HG02852 (cell line): ENCODE results near the gene ELF3.
"Not testable (repeated sequence)": the region's sequence is repeated elsewhere in the genome, so short reads cannot be mapped to it uniquely, and the experiment has no call there.

Experiments used
- ATAC-seq: cut with Tn5 transposase; IDR thresholded peaks from one replicate; pipeline ENCODE4 v1.9.1; 2021; ENCODE audit warnings: mild to moderate bottlenecking, moderate library complexity; ENCODE audit not compliant: unreplicated experiment

The ELF3 gene

DNA sequence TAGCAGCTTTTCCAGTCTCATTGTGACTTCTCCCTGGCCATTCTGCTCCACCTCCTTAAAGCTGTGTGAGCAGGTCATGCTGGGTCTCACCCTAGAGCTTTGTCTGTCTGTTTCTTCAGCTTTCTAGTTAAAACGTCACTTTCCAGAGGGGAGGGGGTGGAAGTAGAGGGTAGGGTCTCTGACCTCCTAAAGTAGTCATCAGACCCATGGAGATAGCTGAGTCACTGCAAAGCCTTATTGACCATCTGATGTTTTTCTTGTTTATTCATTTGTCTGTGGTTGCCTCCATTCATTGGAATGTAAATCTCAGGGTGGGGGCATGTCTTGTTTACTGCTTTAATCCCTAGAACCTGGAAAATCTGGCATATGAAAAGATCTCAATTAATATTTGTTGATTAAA is 52.7 kb downstream of the ELF3 start:
- ATAC-seq: no peak

DNA sequence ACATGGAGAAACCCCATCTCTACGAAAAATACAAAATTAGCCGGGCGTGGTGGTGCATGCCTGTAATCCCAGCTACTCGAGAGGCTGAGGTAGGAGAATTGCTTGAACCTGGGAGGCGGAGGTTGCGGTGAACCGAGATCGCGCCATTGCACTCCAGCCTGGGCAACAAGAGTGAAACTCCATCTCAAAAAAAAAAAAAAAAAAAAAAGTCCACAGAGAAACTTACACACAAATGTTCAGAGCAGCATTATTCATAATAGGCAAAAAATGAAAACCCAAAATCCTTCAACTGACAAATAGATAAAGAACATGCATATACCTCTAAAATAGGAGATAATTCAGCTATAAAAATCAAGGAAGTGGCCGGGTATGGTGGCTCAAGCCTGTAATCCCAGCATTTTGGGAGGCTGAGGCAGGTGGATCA is 54.5 kb downstream of the ELF3 start:
- ATAC-seq: not testable (repeated sequence)
